NCI-H69 (cell line): ENCODE results near the gene GIMAP8.
"Not testable (repeated sequence)": the region's sequence is repeated elsewhere in the genome, so short reads cannot be mapped to it uniquely, and the experiment has no call there.

Experiments
- DNase-seq: peaks from one replicate; lab custom pipeline; 2025; lab: John Stamatoyannopoulos, UW

Gene GIMAP8

GRCh38 chr7:150435390-150436073 lies 14.9 kb upstream of the GIMAP8 start:
- DNase-seq = no peak

DNA sequence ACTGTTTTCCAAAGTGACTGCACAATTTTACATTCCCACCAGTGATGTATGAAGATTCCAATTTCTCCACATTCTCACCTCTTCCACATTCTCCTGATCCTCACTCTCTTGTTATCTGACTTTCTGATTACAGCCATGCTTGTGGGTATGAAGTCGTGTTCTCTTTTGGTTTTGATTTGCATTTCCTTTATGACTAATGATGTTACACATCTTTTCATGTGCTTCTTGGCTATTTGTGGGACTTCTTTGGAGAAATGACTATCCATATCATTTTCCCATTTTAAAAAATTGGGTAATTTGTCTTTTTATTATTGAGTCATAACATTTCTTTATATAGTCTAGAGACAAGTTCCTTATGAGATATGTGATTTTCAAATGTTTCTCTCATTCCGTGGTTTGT lies 10.5 kb upstream of the GIMAP8 start:
- DNase-seq = no peak

- no peak for DNase-seq
These were observed 8.9 kb upstream of the GIMAP8 start for GRCh38 chr7:150441524-150441923.

DNA sequence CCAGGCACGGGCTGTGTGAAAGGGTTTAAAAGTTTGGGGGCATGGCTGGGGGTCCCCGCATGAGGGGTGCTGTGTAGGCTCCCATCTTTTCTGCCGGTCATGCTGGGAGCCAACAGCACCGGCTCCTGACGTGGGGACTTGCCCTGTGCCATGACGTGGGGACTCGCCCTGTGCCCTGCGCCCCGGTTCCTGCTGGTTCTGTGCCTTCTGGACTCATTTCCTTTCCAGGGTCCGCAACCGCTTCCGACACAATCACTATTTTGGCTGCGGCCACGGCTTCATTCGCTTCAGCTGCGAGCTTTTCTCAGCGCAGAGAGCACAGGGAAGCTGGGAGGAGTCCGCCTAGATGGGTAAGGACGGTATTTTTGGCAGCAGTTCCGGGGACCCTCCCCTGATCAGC lies 7.6 kb upstream of the GIMAP8 start:
- DNase-seq = no peak

DNA sequence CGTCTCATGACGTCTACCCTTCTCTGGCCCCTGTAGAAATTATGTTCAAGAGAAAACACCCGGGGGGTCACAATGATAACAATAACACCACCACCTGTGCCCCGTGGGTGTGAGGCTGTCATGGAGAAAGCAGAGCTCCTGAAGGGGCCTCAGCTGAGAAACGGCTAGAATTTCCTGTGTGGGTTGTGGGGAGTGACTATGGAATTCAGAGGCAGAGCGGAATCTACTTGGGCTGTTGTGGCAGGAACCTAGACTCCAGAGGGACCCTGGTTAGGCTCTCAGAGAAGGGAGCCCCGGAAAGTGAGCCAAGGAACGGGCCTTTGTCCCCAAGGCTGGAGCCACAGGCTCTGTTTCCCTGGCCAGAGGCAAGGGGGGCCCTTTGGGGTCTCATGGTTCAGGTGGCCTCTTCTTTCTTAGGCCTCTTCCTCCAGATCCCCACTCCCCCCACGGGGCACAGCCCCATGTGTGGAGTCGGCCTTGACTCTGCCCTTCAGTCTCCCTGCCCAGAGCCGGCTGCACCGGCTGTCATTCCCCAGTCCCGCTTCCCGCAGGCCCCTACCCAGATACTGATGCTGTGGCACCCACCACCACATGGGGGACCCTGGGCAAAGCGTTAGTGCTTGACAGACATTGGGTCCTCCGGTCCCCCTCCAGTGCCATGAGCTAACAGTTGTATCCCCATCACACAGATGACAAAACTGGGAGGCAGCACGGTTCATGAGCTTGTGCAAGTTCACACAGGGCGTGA lies 6.5 kb upstream of the GIMAP8 start:
- DNase-seq = no peak

- peak; percentile 69 for DNase-seq
These were observed 5.6 kb upstream of the GIMAP8 start for GRCh38 chr7:150444674-150445365.

GRCh38 chr7:150446288-150446938 lies 4.0 kb upstream of the GIMAP8 start:
- peak; percentile 86 for DNase-seq

DNA sequence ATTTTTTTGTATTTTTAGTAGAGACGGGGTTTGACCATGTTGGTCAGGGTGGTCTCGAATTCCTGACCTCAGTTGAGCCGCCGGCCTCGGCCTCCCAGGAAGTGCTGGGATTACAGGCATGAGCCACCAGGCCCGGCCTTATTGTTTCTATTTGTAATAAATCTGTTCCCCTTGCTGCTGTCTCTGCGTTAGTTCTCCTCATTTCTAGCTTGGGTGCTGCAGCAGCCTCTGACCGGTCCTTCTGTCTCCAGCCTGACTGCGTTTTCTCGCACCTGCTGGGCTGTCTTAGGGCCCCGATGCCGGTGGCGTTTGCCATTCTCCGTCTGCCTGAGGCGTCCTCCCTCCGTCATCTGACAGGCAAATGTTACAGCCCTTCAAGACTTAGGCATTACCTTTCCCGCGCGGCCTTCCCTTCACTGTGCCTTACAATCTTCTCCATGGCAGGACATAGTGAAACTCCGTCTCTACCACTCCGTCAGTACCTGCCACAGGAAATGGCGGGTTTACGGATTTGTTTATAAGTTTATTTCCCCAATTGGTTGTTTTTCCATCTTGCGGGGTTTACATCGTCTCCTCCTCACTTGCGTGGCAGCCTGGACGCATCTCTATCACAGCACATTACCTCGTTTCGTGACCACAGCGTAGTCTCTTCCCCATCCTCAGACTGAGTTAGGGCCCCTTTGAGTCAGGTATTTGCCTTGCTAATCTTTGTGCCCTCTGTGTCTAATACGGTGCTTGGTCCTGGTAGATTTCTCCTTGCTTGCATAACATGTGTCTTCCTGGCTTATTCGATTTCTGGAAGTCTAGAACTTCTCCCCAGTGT lies 2.3 kb upstream of the GIMAP8 start:
- no peak for DNase-seq

DNA sequence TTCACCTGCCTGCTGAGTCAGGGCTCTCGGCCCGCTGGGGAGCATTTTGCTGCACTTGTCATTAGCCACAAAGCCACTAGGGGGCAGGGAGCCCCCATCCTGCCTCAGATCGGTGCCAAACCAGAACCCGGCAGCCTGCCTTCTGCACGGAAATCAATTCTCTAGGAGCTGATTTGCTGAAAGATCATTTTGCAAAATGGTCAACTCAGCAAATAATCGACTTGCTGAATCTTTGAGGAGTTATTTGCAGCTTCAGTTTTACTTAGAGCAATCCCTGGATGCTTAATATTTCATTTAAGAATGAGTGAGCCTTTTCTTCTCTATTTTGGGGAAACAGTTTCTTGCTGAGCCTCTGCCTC lies 1.7 kb upstream of the GIMAP8 start:
- DNase-seq = peak; percentile 82

- no peak for DNase-seq
These were observed 1.1 kb upstream of the GIMAP8 start for GRCh38 chr7:150449206-150449952.

DNA sequence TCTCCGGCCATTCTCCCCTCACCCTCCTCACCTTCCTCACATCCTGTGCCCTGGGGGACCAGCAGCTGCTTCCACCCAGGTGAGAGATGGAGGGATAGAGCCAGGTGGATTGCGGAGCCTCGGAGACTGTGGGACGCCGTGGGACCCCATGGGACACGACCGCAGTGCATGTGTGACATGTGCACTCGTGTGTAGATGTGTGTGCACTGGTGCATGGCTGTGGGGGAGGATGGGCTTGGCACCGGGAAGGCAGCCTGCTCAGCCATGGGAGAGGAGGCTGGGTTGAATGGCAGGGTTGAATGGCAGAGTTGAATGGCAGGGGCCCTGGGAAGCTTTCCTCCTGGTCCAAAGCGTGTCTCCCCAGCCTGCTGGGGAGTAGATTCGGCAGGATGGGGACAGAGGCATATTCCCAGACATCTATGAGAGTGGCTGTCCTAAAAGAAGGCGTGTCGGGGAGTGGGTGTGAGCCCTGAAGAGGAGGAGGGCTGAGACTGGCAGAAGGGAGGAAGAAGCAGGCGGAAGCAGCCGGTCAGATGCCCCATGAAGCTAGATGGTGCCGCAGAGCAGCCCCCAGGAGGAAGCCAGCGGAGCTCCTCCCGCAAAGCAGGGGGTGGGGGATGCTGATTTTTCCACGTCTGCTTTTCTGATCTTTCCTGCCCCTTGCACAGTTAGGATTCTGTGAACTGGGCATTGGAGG lies 815 bp downstream of the GIMAP8 start:
- no peak for DNase-seq

DNA sequence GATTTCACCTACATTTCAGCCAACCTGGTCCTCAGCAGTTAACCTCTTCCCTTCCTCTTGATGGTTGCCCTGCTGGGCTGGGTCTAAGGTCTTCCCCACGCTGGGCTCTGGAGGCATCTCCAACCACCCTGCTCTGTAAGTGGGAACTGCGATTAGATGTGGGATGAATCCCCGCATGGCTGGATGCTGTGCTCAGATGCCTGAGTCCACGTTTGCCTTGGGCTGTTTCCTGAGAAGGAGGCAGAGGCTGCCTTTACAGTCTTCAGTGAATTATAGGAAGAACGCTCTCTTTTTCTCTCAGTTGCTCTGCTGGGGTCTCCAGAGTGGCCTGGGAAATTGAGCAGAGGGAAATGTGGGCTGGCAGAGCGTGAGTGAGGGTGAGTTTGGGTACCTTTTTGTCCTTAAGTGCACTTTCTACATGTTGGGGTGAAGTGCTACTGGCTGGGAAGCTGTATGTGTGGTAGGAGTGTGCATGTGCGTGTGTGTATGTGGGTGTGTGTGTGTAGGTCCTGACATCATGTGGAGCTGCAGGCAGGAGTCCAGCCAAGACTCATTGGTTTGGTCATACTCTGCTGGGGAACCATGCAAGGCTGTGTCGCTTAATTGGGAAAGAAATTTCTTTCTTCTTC lies 1.5 kb downstream of the GIMAP8 start:
- no peak for DNase-seq

DNA sequence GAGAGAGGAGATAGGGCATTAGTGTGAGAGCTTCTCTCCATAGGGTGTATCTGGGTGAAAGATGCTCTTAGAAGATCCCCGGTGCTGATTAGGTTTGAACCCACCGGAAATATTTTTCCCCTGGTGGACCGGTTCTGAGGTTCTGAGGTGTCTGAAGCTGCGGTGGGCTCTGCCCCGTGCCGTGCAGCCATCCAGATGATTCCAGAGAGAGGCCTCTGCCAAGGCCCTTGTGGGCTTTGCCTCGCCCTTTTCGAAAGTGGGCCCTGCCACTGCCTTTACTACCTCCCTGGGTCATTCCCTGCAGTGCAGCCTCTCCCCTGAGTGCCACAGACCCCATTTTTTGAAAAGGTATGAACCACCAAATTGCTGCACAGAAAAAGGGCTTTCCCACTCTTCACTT lies 2.8 kb downstream of the GIMAP8 start:
- no peak for DNase-seq

DNA sequence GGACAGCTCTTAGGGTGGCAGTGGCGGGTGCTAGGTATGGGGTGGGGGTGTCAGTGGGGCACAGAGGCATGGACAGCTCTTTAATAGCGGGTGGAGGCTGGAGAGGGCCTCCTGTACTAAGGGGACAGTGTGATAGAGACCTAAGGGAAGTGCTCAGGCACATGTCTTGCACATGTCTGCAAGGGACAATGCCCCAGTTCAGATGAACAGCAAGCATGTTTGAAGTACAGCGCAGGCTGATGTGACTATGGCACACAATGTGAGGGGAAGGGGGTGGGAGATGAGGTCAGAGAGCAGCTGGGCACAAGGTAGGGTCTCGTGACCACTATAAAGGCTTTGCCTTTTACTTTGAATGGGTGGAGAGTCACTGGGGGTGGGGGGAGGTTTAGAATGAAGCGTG lies 3.5 kb downstream of the GIMAP8 start:
- no peak for DNase-seq

DNA sequence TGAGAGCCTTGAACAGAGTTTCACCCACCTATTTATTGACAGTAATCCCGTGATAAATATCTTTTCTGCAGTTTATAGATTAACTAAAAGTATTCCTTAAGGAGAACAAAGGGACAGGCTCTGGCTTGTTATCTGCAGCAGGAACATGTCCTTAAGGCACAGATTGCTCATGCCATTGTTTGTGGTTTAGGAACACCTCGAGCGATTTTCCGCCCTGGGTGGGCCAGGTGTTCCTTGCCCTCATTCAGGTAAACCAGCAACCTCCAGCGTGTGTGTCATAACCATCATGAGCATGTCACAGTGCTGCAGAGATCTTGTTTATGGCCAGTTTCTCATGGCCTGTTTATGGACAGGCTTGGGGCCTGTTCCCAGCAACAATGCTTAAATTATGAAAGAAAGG lies 6.6 kb downstream of the GIMAP8 start:
- not testable (repeated sequence) for DNase-seq

DNA sequence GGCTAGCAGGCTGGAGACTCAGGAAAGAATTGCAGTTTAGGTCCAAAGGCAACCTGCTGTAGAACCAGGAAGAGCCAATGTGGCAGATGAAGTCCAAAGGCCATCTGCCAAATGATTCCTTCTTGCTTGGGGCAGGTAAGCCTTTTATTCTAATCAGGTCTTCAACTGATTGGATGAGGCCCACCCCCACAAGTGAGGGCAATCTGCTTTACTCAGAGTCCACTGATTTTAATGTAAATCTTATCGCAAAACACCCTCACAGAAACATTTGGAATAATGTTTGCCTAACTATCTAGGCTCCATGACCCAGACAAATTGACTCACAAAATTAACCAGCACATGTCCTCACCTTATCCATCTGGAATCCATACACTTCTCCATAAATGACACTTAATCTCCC lies 7.8 kb downstream of the GIMAP8 start:
- DNase-seq = no peak

DNA sequence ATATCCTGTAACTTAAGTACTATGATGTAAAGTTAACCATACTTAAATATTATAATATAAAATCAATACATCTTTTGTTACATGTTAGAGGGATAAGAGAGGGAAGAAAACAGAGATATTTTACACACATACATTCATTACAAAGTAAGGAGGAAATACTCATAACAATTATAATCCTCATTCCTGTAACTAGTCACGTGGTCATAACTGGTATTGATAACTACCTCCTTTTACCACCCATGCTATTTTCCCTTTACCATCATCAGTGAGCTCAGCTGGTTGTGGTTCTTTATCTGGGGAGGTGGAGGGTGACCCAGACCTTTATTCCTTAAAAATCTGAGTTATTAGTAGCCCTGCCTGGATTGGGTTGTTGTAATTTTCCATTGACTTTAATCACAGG lies 8.3 kb downstream of the GIMAP8 start:
- DNase-seq = no peak

DNA sequence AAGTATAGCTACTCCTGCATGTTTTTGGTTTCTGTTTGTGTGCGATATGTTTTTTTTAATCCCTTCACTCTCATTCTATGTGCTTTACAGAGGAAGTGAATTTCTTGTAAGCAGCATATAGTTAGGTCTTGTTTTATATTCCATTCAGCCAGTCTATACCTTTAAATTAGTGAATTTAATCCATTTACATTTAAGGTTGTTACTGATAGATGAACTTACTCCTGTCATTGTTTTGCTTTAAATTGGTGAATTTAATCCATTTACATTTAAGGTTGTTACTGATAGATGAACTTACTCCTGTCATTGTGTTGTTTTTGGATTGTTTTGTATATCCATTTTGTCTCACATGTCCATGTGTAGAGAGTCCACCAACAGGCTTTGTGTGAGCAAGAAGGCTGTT lies 11.1 kb downstream of the GIMAP8 start:
- no peak for DNase-seq

DNA sequence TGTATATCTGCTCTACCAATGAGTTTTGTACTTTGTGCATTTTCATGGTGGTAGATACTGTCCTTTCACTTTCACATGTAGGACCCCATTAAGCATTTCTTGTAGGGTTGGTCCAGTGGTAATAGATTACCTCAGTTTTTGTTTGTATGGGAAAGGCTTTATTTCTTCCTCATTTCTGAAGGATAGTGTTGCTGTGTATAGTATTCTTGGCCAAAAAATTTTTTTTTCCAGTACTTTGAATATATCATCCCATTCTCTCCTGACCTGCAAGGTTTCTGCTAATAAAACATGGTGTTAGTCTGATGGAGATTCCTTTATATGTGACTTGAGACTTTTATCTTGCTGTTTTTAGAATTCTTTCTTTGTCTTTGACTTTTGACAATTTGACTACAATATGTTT lies 12.0 kb downstream of the GIMAP8 start:
- no peak for DNase-seq

GRCh38 chr7:150463461-150463860 lies 13.0 kb downstream of the GIMAP8 start:
- no peak for DNase-seq
